ENCODE data around the gene ZFYVE28.

DNA sequence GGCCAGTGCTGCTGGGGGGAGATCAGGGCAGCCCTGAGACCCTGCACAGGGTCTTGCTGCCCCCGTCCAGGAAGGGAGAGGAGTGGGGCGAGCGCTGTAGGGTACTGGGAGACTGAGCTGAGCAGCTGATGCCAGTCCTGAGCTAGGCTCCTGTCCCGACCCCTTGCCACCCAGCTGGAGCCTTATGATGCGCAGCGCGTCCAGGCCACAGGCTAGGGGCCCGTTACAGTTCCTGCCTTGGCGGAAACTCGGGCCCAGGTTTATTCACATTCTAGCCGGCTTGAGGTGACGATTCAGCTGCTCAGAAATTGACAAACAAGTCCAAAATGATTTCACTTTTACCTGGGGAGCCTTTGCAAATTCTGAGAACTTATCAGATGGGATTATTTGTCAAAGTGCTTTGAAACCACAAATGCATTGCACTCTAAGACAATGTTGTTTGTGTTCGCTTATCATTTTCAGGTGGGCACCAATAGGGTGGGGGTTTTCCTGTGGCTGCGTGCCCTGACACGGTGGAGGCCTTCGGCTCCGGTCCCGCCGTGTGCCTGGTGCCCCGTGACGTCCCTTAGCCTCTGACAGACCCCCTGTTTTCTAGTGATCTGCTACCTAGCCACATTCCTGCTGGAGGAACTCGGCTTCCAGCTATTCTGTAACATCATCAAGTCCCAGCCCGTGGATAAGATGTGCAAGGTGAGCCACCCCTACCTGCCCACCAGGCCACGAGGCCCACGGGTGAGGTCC lies 19.2 kb upstream of the ZFYVE28 start:
- TF ChIP-seq POLR2A (IDR thresholded peaks at IDR 0.05): no peak
- TF ChIP-seq, protein P1, sequence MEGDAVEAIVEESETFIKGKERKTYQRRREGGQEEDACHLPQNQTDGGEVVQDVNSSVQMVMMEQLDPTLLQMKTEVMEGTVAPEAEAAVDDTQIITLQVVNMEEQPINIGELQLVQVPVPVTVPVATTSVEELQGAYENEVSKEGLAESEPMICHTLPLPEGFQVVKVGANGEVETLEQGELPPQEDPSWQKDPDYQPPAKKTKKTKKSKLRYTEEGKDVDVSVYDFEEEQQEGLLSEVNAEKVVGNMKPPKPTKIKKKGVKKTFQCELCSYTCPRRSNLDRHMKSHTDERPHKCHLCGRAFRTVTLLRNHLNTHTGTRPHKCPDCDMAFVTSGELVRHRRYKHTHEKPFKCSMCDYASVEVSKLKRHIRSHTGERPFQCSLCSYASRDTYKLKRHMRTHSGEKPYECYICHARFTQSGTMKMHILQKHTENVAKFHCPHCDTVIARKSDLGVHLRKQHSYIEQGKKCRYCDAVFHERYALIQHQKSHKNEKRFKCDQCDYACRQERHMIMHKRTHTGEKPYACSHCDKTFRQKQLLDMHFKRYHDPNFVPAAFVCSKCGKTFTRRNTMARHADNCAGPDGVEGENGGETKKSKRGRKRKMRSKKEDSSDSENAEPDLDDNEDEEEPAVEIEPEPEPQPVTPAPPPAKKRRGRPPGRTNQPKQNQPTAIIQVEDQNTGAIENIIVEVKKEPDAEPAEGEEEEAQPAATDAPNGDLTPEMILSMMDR (IDR thresholded peaks at IDR 0.05): no peak
